Parathyroid adenoma (tissue), 2 donors: ENCODE measurements around the gene PTK6.

ENCODE experiments used
- H2AFZ ChIP-seq: fragments of 300-600 bp; sonication (generic); one replicate; pipeline ENCODE4 v1.7.0; 2017; ENCODE audit warnings: antibody characterized with exemption, mild to moderate bottlenecking
- H3K27ac ChIP-seq: fragments of 300-600 bp; sonication (generic); one replicate; pipeline ENCODE4 v1.7.0; 2017
- H3K27me3 ChIP-seq: fragments of 300-600 bp; sonication (generic); one replicate; pipeline ENCODE4 v1.7.0; 2017; ENCODE audit warnings: low read length; ENCODE audit not compliant: control insufficient read depth, insufficient read depth
- H3K36me3 ChIP-seq: fragments of 300-600 bp; sonication (generic); one replicate; pipeline ENCODE4 v1.7.0; 2017; ENCODE audit warnings: low read length; ENCODE audit not compliant: control insufficient read depth, insufficient read depth
- H3K4me1 ChIP-seq: fragments of 300-600 bp; sonication (generic); one replicate; pipeline ENCODE4 v1.7.0; 2017; ENCODE audit warnings: control low read depth
- H3K4me2 ChIP-seq: fragments of 300-600 bp; sonication (generic); one replicate; pipeline ENCODE4 v1.7.0; 2017; ENCODE audit warnings: low read length
- H3K4me3 ChIP-seq: fragments of 300-600 bp; sonication (generic); one replicate; pipeline ENCODE4 v1.7.0; 2017; ENCODE audit warnings: low read depth, low read length
- H3K79me2 ChIP-seq: fragments of 300-600 bp; sonication (generic); one replicate; pipeline ENCODE4 v1.7.0; 2017; ENCODE audit warnings: control low read depth
- H3K9ac ChIP-seq: fragments of 300-600 bp; sonication (generic); one replicate; pipeline ENCODE4 v1.7.0; 2017; ENCODE audit warnings: mild to moderate bottlenecking
- H3K9me3 ChIP-seq: fragments of 300-600 bp; sonication (generic); one replicate; pipeline ENCODE4 v1.7.0; 2017; ENCODE audit warnings: low read length; ENCODE audit not compliant: control insufficient read depth
- TF ChIP-seq, protein P1 (sequence below): fragments of 300-600 bp; sonication (generic); IDR thresholded peaks from one replicate; pipeline ENCODE4 v1.7.0; 2017; ENCODE audit warnings: antibody characterized with exemption, mild to moderate bottlenecking
- donor health status: primary hyperparathyroidism.

The PTK6 gene

DNA sequence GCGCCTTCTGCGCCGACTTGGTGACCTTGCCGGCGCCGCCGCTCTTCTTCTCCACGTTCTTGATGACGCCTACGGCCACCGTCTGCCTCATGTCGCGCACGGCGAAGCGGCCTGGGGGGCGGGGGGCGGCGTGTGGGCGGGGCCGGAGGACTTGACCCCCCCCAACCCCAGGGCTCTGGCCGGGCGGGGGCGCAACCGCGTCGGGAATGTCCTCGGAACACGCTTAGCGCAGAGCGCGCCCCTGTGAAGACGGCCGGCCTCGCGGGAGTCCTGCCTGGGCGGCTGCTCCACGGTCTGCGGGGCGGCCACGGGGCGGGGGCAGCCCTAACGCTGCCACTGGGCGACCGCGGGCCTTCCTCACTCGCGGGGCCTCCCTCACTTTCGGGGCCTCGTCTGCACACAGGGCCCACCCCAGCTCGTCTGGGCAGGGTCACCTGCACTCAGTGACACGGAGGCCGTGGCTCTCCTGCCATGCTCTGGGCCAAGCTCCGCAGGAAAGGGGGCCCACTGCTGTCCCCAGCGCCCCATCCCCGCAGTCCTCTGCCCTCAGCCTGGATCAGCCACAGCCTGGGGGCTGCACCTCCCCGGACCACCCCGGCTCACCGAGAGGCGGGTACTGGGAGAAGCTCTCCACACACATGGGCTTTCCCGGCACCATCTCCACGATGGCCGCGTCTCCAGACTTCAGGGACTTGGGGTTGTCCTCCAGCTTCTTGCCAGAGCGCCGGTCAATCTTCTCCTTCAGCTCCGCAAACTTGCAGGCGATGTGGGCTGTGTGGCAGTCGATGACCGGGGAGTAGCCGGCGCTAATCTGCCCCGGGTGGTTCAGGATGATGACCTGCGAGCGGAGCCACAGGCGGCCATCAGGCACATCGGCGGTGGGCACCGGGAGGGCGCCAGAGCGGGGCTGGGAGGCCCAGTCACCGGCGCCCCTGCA is 48.6 kb downstream of the PTK6 start:
- Histone ChIP-seq H3K4me2 (no peak overlapping the region), H3K27me3 (no peaks in the 10 kb centered on the region), H3K4me1 (no peaks in the 10 kb centered on the region), H3K79me2 (no peaks in the 10 kb centered on the region), H3K27ac (no peak overlapping the region), H3K36me3 (no peaks in the 10 kb centered on the region), H2AFZ (no peak overlapping the region), H3K9ac (no peak overlapping the region), H3K4me3 (no peak overlapping the region), H3K9me3 (no peaks in the 10 kb centered on the region)
- TF ChIP-seq, protein P1, sequence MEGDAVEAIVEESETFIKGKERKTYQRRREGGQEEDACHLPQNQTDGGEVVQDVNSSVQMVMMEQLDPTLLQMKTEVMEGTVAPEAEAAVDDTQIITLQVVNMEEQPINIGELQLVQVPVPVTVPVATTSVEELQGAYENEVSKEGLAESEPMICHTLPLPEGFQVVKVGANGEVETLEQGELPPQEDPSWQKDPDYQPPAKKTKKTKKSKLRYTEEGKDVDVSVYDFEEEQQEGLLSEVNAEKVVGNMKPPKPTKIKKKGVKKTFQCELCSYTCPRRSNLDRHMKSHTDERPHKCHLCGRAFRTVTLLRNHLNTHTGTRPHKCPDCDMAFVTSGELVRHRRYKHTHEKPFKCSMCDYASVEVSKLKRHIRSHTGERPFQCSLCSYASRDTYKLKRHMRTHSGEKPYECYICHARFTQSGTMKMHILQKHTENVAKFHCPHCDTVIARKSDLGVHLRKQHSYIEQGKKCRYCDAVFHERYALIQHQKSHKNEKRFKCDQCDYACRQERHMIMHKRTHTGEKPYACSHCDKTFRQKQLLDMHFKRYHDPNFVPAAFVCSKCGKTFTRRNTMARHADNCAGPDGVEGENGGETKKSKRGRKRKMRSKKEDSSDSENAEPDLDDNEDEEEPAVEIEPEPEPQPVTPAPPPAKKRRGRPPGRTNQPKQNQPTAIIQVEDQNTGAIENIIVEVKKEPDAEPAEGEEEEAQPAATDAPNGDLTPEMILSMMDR: no peak

DNA sequence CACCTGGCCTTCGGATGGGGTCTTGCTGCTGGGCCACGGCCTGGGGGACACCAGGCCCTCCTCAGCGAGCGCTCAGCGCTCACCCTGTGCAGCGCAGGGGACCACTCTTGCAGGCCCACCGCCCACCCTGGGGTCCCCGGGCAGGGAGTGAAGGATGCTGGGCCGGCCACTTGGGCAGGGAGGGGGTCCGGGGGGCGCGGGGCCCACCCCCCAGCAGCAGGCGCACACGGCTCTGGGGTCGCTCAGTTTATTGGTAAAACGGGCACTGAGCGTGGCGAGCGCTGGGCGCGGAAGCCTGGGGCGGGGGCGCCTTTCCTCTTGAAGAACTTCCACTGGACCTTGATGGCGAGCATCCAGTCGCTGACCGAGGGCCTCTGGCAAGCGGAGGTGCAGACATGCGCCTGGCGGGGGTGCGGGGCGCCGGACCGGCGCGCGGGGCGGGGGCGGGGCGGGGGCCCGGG is 49.4 kb downstream of the PTK6 start:
- H3K9me3 ChIP-seq: no peaks in the 10 kb centered on the region
- H3K36me3 ChIP-seq: no peaks in the 10 kb centered on the region
- H3K4me3 ChIP-seq: no peak overlapping the region
- TF ChIP-seq, protein P1: no peak
- H3K4me1 ChIP-seq: no peaks in the 10 kb centered on the region
- no peak overlapping the region for H3K27ac ChIP-seq
- H3K27me3 ChIP-seq: no peaks in the 10 kb centered on the region
- no peak overlapping the region for H3K9ac ChIP-seq
- H3K79me2 ChIP-seq: no peaks in the 10 kb centered on the region
- no peak overlapping the region for H3K4me2 ChIP-seq
- no peak overlapping the region for H2AFZ ChIP-seq

DNA sequence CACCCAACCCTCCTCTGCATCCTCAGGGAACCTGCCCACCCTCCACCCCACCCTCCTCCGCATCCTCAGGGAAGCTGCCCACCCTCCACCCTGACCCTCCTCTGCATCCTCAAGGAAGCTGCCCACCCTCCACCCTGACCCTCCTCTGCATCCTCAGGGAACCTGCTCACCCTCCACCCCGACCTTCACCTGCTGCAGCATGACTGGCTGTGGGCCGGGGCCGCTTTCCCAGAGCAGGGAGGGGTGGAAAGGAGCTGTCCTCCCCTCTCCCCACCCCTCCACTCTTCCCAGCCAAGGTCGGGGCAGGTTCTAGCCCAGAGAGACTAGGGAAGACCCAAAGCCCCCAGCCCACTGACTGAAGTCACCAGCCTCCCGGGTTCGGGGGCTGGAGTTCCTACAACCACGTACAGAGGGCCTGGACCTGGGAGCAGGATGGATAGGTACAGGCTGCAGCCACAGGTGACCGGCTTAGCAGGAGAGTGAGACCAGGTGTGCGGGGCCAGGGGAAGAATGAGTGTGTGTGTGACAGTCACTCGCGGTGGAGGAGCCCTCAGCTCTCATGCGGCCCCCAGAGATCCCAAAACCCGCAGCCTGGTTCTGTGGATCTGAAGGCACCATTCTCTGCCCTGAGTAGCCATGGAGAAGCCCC is 49.9 kb downstream of the PTK6 start:
- no peak overlapping the region for H3K27ac ChIP-seq
- H3K9ac ChIP-seq: no peak overlapping the region
- H3K9me3 ChIP-seq: no peaks in the 10 kb centered on the region
- no peak overlapping the region for H3K4me3 ChIP-seq
- no peaks in the 10 kb centered on the region for H3K79me2 ChIP-seq
- H2AFZ ChIP-seq: no peak overlapping the region
- no peaks in the 10 kb centered on the region for H3K27me3 ChIP-seq
- no peaks in the 10 kb centered on the region for H3K36me3 ChIP-seq
- no peak overlapping the region for H3K4me2 ChIP-seq
- TF ChIP-seq, protein P1: no peak
- no peaks in the 10 kb centered on the region for H3K4me1 ChIP-seq

DNA sequence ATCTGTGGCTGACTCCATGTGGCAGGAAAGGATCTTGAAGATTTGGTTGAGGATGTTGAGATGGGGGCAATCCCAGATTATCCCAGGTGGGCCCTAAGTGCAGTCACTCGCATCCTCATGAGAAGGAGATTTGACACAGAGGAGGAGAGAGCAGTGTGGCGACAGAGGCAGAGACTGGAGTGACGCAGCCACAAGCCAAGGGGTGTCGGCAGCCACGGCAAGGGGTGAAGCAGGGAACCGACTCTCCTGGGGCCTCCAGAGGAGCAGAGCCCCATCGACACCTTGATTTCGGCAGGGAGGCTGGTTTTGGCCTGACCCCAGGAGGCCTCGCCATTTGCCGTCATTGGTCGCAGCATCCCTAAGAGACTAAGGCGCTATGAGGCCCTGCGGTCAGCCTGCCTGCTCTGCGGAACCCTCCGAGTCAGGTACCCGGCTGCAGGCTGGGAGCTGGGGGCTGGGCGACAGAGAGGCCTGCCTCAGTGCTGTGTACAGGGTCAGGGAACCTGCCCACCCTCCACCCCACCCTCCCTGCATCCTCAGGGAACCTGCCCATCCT is 50.8 kb downstream of the PTK6 start:
- Histone ChIP-seq H2AFZ (no peak overlapping the region), H3K4me2 (no peak overlapping the region), H3K79me2 (no peaks in the 10 kb centered on the region), H3K9ac (no peak overlapping the region), H3K27me3 (no peaks in the 10 kb centered on the region), H3K27ac (no peak overlapping the region), H3K4me3 (no peak overlapping the region), H3K9me3 (no peaks in the 10 kb centered on the region), H3K36me3 (no peaks in the 10 kb centered on the region), H3K4me1 (no peaks in the 10 kb centered on the region)
- TF ChIP-seq, protein P1: no peak
